Colonic mucosa (tissue), 4 donors: Measurements from ENCODE around the gene DOCK11. TPM values are rescaled to one million over a fixed set of nuclear protein-coding genes. Genes with fewer than 3 reads are reported as not detected.

ENCODE experiments used
- DNase-seq: peaks from one replicate; pipeline ENCODE4 v3.0.0-alpha.2; 2020
- H3K27ac ChIP-seq: fragments of 200-600 bp; one replicate; pipeline ENCODE4 v1.8.0; 2021
- H3K27me3 ChIP-seq: fragments of 200-600 bp; one replicate; pipeline ENCODE4 v1.8.0; 2021
- H3K36me3 ChIP-seq: fragments of 200-600 bp; one replicate; pipeline ENCODE4 v1.8.0; 2021
- H3K4me1 ChIP-seq: fragments of 200-600 bp; one replicate; pipeline ENCODE4 v1.8.0; 2021; ENCODE audit warnings: mild to moderate bottlenecking
- H3K4me3 ChIP-seq: fragments of 200-600 bp; one replicate; pipeline ENCODE4 v1.8.0; 2021
- H3K9ac ChIP-seq, 2 donors: one replicate each; pipeline ENCODE4 v1.7.0; 2013; ENCODE audit warnings: control low read depth in 2 of 2, low read depth in 2 of 2, low read length in 2 of 2
- H3K9me3 ChIP-seq: fragments of 200-600 bp; one replicate; pipeline ENCODE4 v1.8.0; 2021
- intact Hi-C: fragments of 100-400 bp; cut with DNase I; formaldehyde crosslinking; loops from one replicate; pipeline ENCODE4 v1.14.1; 2022
- total RNA-seq, 2 donors: library from RNA; stranded (reverse); fragmentation: NEBNext Ultra II Directional in 1 of 2; extraction: Animal tissue kit (Norgen Biotek cat#: 25700) in 1 of 2; gene quantifications; one replicate each; pipeline ENCODE4 v1.2.1, GENCODE V29; 2021
- TF ChIP-seq, protein P1 (sequence below): fragments of 200-600 bp; IDR thresholded peaks from one replicate; pipeline ENCODE4 v1.8.0; 2022; ENCODE audit warnings: antibody characterized with exemption, mild to moderate bottlenecking
- donor health status: healthy.
- donor health status: DM: no; HTN: no; CAD: no.
- donor health status: DM: no; HTN: no; CAD: no.

Gene DOCK11
- total RNA-seq, 2 donors from 2014 or later, result 3.3 to 8.7 TPM

GRCh38 chrX:118508221-118508620 lies 12.6 kb downstream of the DOCK11 start:
- H3K9ac ChIP-seq, result no peak overlapping the region
- H3K9me3 ChIP-seq, result no peaks in the 10 kb centered on the region
- no peak overlapping the region for H3K27ac ChIP-seq
- DNase-seq, result no peak
- no peak overlapping the region for H3K4me3 ChIP-seq
- intact Hi-C loops, result no loop called here
- no peaks in the 10 kb centered on the region for H3K27me3 ChIP-seq
- TF ChIP-seq, protein P1, sequence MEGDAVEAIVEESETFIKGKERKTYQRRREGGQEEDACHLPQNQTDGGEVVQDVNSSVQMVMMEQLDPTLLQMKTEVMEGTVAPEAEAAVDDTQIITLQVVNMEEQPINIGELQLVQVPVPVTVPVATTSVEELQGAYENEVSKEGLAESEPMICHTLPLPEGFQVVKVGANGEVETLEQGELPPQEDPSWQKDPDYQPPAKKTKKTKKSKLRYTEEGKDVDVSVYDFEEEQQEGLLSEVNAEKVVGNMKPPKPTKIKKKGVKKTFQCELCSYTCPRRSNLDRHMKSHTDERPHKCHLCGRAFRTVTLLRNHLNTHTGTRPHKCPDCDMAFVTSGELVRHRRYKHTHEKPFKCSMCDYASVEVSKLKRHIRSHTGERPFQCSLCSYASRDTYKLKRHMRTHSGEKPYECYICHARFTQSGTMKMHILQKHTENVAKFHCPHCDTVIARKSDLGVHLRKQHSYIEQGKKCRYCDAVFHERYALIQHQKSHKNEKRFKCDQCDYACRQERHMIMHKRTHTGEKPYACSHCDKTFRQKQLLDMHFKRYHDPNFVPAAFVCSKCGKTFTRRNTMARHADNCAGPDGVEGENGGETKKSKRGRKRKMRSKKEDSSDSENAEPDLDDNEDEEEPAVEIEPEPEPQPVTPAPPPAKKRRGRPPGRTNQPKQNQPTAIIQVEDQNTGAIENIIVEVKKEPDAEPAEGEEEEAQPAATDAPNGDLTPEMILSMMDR, result no peak
- no peaks in the 10 kb centered on the region for H3K36me3 ChIP-seq
- H3K4me1 ChIP-seq, result no peaks in the 10 kb centered on the region

GRCh38 chrX:118508635-118509034 lies 13.0 kb downstream of the DOCK11 start:
- no peak overlapping the region for H3K4me3 ChIP-seq
- H3K9me3 ChIP-seq, result no peaks in the 10 kb centered on the region
- DNase-seq, result no peak
- no peaks in the 10 kb centered on the region for H3K27me3 ChIP-seq
- TF ChIP-seq, protein P1, result no peak
- H3K27ac ChIP-seq, result no peak overlapping the region
- intact Hi-C loops, result no loop called here
- H3K9ac ChIP-seq, result no peak overlapping the region
- H3K36me3 ChIP-seq, result no peaks in the 10 kb centered on the region
- no peaks in the 10 kb centered on the region for H3K4me1 ChIP-seq

DNA sequence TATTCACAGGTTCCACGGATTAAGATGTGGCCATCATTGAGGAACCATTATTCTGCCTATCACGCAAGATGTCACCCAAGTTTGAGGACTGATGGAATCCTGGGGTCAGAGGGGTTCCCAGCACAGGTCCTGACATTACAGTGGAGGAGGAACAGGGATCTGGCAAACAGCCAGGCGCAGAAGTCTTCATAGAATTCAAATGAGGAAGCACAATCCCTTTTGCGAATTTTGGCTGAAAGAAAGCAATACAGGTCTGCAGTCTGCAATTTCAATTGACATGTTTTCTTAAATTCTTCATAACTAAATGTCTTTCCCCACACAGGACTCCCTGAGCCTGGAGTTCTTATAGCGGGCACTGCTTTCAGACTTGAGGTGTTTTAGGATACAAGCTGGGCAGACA lies 14.5 kb downstream of the DOCK11 start:
- Histone ChIP-seq H3K9ac (no peak overlapping the region), H3K36me3 (no peaks in the 10 kb centered on the region), H3K9me3 (no peaks in the 10 kb centered on the region), H3K4me1 (no peaks in the 10 kb centered on the region), H3K4me3 (no peak overlapping the region), H3K27ac (no peak overlapping the region), H3K27me3 (no peaks in the 10 kb centered on the region)
- TF ChIP-seq, protein P1, result no peak
- intact Hi-C loops, result no loop called here
- DNase-seq, result no peak

GRCh38 chrX:118513120-118513898 lies 17.7 kb downstream of the DOCK11 start:
- H3K4me3 ChIP-seq, result no peak overlapping the region
- no peak overlapping the region for H3K27ac ChIP-seq
- H3K9me3 ChIP-seq, result no peaks in the 10 kb centered on the region
- H3K27me3 ChIP-seq, result no peaks in the 10 kb centered on the region
- no peaks in the 10 kb centered on the region for H3K4me1 ChIP-seq
- no peak for DNase-seq
- intact Hi-C loops, result no loop called here
- TF ChIP-seq, protein P1, result no peak
- H3K36me3 ChIP-seq, result no peaks in the 10 kb centered on the region
- no peak overlapping the region for H3K9ac ChIP-seq

GRCh38 chrX:118519411-118520215 lies 24.0 kb downstream of the DOCK11 start:
- Histone ChIP-seq H3K4me3 (no peak overlapping the region), H3K9ac (no peak overlapping the region), H3K27me3 (no peaks in the 10 kb centered on the region), H3K36me3 (no peaks in the 10 kb centered on the region), H3K9me3 (no peaks in the 10 kb centered on the region), H3K4me1 (no peaks in the 10 kb centered on the region), H3K27ac (no peak overlapping the region)
- intact Hi-C loops, result no loop called here
- TF ChIP-seq, protein P1, result no peak
- DNase-seq, result no peak
